VCaP (cell line): ENCODE results near the gene ENOPH1.
"Not testable (repeated sequence)": the region's sequence is repeated elsewhere in the genome, so short reads cannot be mapped to it uniquely, and the experiment has no call there.

ENCODE experiments used
- H3K27ac ChIP-seq: fragments of 450-650 bp; 2 replicates; pipeline ENCODE4 v1.5.1; 2017
- CTCF ChIP-seq: fragments of 450-650 bp; conservative IDR thresholded peaks from 2 replicates; pipeline ENCODE4 v1.5.1; 2017; ENCODE audit warnings: mild to moderate bottlenecking, moderate library complexity

ENOPH1 gene

GRCh38 chr4:82457266-82457665 lies 26.9 kb downstream of the ENOPH1 start:
- H3K27ac ChIP-seq, result peak overlapping the region; percentile 3; the same call in 1 of the 2 replicates
- no peak for TF ChIP-seq CTCF

GRCh38 chr4:82458729-82459128 lies 28.3 kb downstream of the ENOPH1 start:
- no peak for TF ChIP-seq CTCF
- H3K27ac ChIP-seq, result no peak overlapping the region

- TF ChIP-seq CTCF, result no peak
Observed at GRCh38 chr4:82461710-82462109, 31.3 kb downstream of the ENOPH1 start.

GRCh38 chr4:82462415-82462831 lies 32.0 kb downstream of the ENOPH1 start:
- no peak overlapping the region for H3K27ac ChIP-seq
- peak; percentile 90 for TF ChIP-seq CTCF

More at GRCh38 chr4:82461710-82462109, 31.3 kb downstream of the ENOPH1 start:
- no peak overlapping the region for H3K27ac ChIP-seq

- H3K27ac ChIP-seq, result no peak overlapping the region; the same call in 1 of the 2 replicates
Observed at GRCh38 chr4:82463221-82463620, 32.8 kb downstream of the ENOPH1 start.

GRCh38 chr4:82467471-82467870 lies 37.1 kb downstream of the ENOPH1 start:
- TF ChIP-seq CTCF, result no peak
- H3K27ac ChIP-seq, result no peak overlapping the region

More at GRCh38 chr4:82463221-82463620, 32.8 kb downstream of the ENOPH1 start:
- TF ChIP-seq CTCF, result no peak

- no peak overlapping the region for H3K27ac ChIP-seq
- no peak; the same call in 1 of the 2 replicates for TF ChIP-seq CTCF
Observed at GRCh38 chr4:82469791-82470345, 39.5 kb downstream of the ENOPH1 start.

GRCh38 chr4:82473080-82473479 lies 42.7 kb downstream of the ENOPH1 start:
- H3K27ac ChIP-seq, result not testable (repeated sequence)
